Measurements from ENCODE around the gene EIF2S2.

- TF ChIP-seq CTCF (IDR thresholded peaks at IDR 0.05; ENCODE audit: poor library complexity) = no peak
- TF ChIP-seq EZH2phosphoT487 (IDR thresholded peaks at IDR 0.05; ENCODE audit: low read depth, severe bottlenecking, unreplicated experiment) = no peak
- no peak for TF ChIP-seq EZH2 (IDR thresholded peaks at IDR 0.05; ENCODE audit: borderline replicate concordance)
Observed at GRCh38 chr20:34127792-34128191, 15.7 kb upstream of the EIF2S2 start.
